Activated T-cell treated with anti-CD3 and anti-CD28 coated beads, Interleukin-2, amount 50 U/mL, for 24 hours (primary cell): ENCODE results near the gene PRDM16.

Experiments used
- DNase-seq: peaks from one replicate; pipeline ENCODE4 v3.0.0-alpha.2; 2020
- H3K27ac Mint-ChIP-seq: 2 replicates; pipeline ENCODE4 v1.8.0; 2020; ENCODE audit warnings: mild to moderate bottlenecking, mixed read lengths
- H3K27me3 Mint-ChIP-seq: 2 replicates; pipeline ENCODE4 v1.8.0; 2020; ENCODE audit warnings: mixed read lengths
- H3K36me3 Mint-ChIP-seq: 2 replicates; pipeline ENCODE4 v1.8.0; 2020; ENCODE audit warnings: low read depth, mixed read lengths
- H3K4me1 Mint-ChIP-seq: 2 replicates; pipeline ENCODE4 v1.8.0; 2020; ENCODE audit warnings: low read depth, mixed read lengths
- H3K4me3 Mint-ChIP-seq: 2 replicates; pipeline ENCODE4 v1.8.0; 2020; ENCODE audit warnings: mild to moderate bottlenecking, moderate library complexity, mixed read lengths
- H3K9me3 Mint-ChIP-seq: 2 replicates; pipeline ENCODE4 v1.8.0; 2020; ENCODE audit warnings: mixed read lengths

Gene PRDM16

GRCh38 chr1:3293563-3294080 is 224.6 kb downstream of the PRDM16 start:
- Mint-ChIP-seq H3K4me3 (no peak overlapping the region), H3K36me3 (no peaks in the 10 kb centered on the region), H3K27me3 (no peaks in the 10 kb centered on the region), H3K4me1 (no peaks in the 10 kb centered on the region), H3K9me3 (no peaks in the 10 kb centered on the region), H3K27ac (no peak overlapping the region)
- DNase-seq: no peak

- Mint-ChIP-seq H3K4me1 (no peaks in the 10 kb centered on the region), H3K4me3 (no peak overlapping the region), H3K27ac (no peak overlapping the region), H3K27me3 (no peaks in the 10 kb centered on the region), H3K9me3 (no peaks in the 10 kb centered on the region), H3K36me3 (no peaks in the 10 kb centered on the region)
- no peak for DNase-seq
Measured at GRCh38 chr1:3294450-3294849, 225.4 kb downstream of the PRDM16 start.

GRCh38 chr1:3295846-3296245 is 226.8 kb downstream of the PRDM16 start:
- no peak for DNase-seq
- Mint-ChIP-seq H3K27me3 (no peaks in the 10 kb centered on the region), H3K9me3 (no peaks in the 10 kb centered on the region), H3K4me1 (no peaks in the 10 kb centered on the region), H3K27ac (no peak overlapping the region), H3K36me3 (no peaks in the 10 kb centered on the region), H3K4me3 (no peak overlapping the region)

- Mint-ChIP-seq H3K36me3 (no peaks in the 10 kb centered on the region), H3K9me3 (no peaks in the 10 kb centered on the region), H3K27me3 (peaks cover under 1% of the 10 kb centered on the region), H3K27ac (no peak overlapping the region), H3K4me3 (no peak overlapping the region), H3K4me1 (no peaks in the 10 kb centered on the region)
- DNase-seq: no peak
Measured at GRCh38 chr1:3296326-3296725, 227.3 kb downstream of the PRDM16 start.

- DNase-seq: no peak
- H3K27ac Mint-ChIP-seq: no peak overlapping the region
- peaks cover 3% of the 10 kb centered on the region for H3K27me3 Mint-ChIP-seq
- H3K4me1 Mint-ChIP-seq: no peaks in the 10 kb centered on the region
- H3K36me3 Mint-ChIP-seq: no peaks in the 10 kb centered on the region
- no peaks in the 10 kb centered on the region for H3K9me3 Mint-ChIP-seq
- H3K4me3 Mint-ChIP-seq: no peak overlapping the region
Measured at GRCh38 chr1:3296826-3297225, 227.8 kb downstream of the PRDM16 start.

- Mint-ChIP-seq H3K36me3 (no peaks in the 10 kb centered on the region), H3K4me3 (no peak overlapping the region), H3K27ac (no peak overlapping the region), H3K9me3 (no peaks in the 10 kb centered on the region), H3K4me1 (no peaks in the 10 kb centered on the region), H3K27me3 (peaks cover 3% of the 10 kb centered on the region)
- no peak for DNase-seq
Measured at GRCh38 chr1:3297756-3298155, 228.8 kb downstream of the PRDM16 start.

- no peak overlapping the region for H3K4me3 Mint-ChIP-seq
- no peak for DNase-seq
- no peaks in the 10 kb centered on the region for H3K9me3 Mint-ChIP-seq
- H3K36me3 Mint-ChIP-seq: no peaks in the 10 kb centered on the region
- H3K27ac Mint-ChIP-seq: no peak overlapping the region
- H3K4me1 Mint-ChIP-seq: no peaks in the 10 kb centered on the region
- H3K27me3 Mint-ChIP-seq: peaks cover 4% of the 10 kb centered on the region
Measured at GRCh38 chr1:3298197-3298596, 229.2 kb downstream of the PRDM16 start.

GRCh38 chr1:3304246-3304645 is 235.2 kb downstream of the PRDM16 start:
- Mint-ChIP-seq H3K27me3 (peaks cover 26% of the 10 kb centered on the region), H3K27ac (no peak overlapping the region), H3K4me3 (no peak overlapping the region), H3K36me3 (no peaks in the 10 kb centered on the region), H3K4me1 (no peaks in the 10 kb centered on the region), H3K9me3 (no peaks in the 10 kb centered on the region)
- DNase-seq: no peak

- Mint-ChIP-seq H3K27ac (peak overlapping the region; percentile 11), H3K4me3 (no peak overlapping the region), H3K4me1 (no peaks in the 10 kb centered on the region), H3K27me3 (peaks cover 30% of the 10 kb centered on the region), H3K9me3 (no peaks in the 10 kb centered on the region), H3K36me3 (no peaks in the 10 kb centered on the region)
- DNase-seq: no peak
Measured at GRCh38 chr1:3304692-3305091, 235.7 kb downstream of the PRDM16 start.

- DNase-seq: no peak
- Mint-ChIP-seq H3K27ac (no peak overlapping the region), H3K4me1 (no peaks in the 10 kb centered on the region)
Measured at GRCh38 chr1:3305156-3305555, 236.2 kb downstream of the PRDM16 start.

GRCh38 chr1:3306583-3307291 is 237.7 kb downstream of the PRDM16 start:
- Mint-ChIP-seq H3K27me3 (peaks cover 46% of the 10 kb centered on the region), H3K4me1 (no peaks in the 10 kb centered on the region), H3K4me3 (no peak overlapping the region), H3K36me3 (no peaks in the 10 kb centered on the region), H3K27ac (no peak overlapping the region), H3K9me3 (no peaks in the 10 kb centered on the region)
- no peak for DNase-seq

More at GRCh38 chr1:3305156-3305555, 236.2 kb downstream of the PRDM16 start:
- no peak overlapping the region for H3K4me3 Mint-ChIP-seq
- H3K36me3 Mint-ChIP-seq: no peaks in the 10 kb centered on the region
- peaks cover 35% of the 10 kb centered on the region for H3K27me3 Mint-ChIP-seq
- H3K9me3 Mint-ChIP-seq: no peaks in the 10 kb centered on the region

GRCh38 chr1:3307359-3307758 is 238.4 kb downstream of the PRDM16 start:
- Mint-ChIP-seq H3K4me3 (no peak overlapping the region), H3K27ac (no peak overlapping the region), H3K27me3 (peaks cover 48% of the 10 kb centered on the region), H3K4me1 (no peaks in the 10 kb centered on the region), H3K9me3 (no peaks in the 10 kb centered on the region), H3K36me3 (no peaks in the 10 kb centered on the region)
- DNase-seq: no peak

- Mint-ChIP-seq H3K36me3 (no peaks in the 10 kb centered on the region), H3K27ac (no peak overlapping the region), H3K9me3 (no peaks in the 10 kb centered on the region), H3K27me3 (peaks cover 55% of the 10 kb centered on the region), H3K4me3 (no peak overlapping the region), H3K4me1 (peaks cover 5% of the 10 kb centered on the region)
- DNase-seq: no peak
Measured at GRCh38 chr1:3308053-3308452, 239.1 kb downstream of the PRDM16 start.

GRCh38 chr1:3310718-3311400 is 241.9 kb downstream of the PRDM16 start:
- DNase-seq: no peak
- H3K36me3 Mint-ChIP-seq: no peaks in the 10 kb centered on the region
- no peaks in the 10 kb centered on the region for H3K9me3 Mint-ChIP-seq
- H3K4me3 Mint-ChIP-seq: no peak overlapping the region
- H3K27ac Mint-ChIP-seq: no peak overlapping the region
- H3K27me3 Mint-ChIP-seq: peaks cover 56% of the 10 kb centered on the region
- H3K4me1 Mint-ChIP-seq: peaks cover 11% of the 10 kb centered on the region

GRCh38 chr1:3311711-3312110 is 242.7 kb downstream of the PRDM16 start:
- Mint-ChIP-seq H3K4me3 (no peak overlapping the region), H3K4me1 (peaks cover 17% of the 10 kb centered on the region), H3K36me3 (no peaks in the 10 kb centered on the region), H3K27me3 (peaks cover 54% of the 10 kb centered on the region), H3K27ac (no peak overlapping the region), H3K9me3 (peaks cover 5% of the 10 kb centered on the region)
- DNase-seq: no peak
